HG03064 (cell line): ENCODE results near the gene PCSK9.
"Not testable (repeated sequence)": the region's sequence is repeated elsewhere in the genome, so short reads cannot be mapped to it uniquely, and the experiment has no call there.

Experiments
- ATAC-seq: cut with Tn5 transposase; IDR thresholded peaks from one replicate; pipeline ENCODE4 v1.9.1; 2021; ENCODE audit warnings: low read depth; ENCODE audit not compliant: unreplicated experiment

The PCSK9 gene

GRCh38 chr1:55073187-55073916, 34.0 kb downstream of the PCSK9 start:
- ATAC-seq: no peak

GRCh38 chr1:55074455-55074854, 35.1 kb downstream of the PCSK9 start:
- no peak for ATAC-seq

- ATAC-seq: no peak
Measured at GRCh38 chr1:55076356-55076755, 37.0 kb downstream of the PCSK9 start.

- ATAC-seq: no peak
Measured at GRCh38 chr1:55078470-55078869, 39.1 kb downstream of the PCSK9 start.

- no peak for ATAC-seq
Measured at GRCh38 chr1:55079651-55080050, 40.3 kb downstream of the PCSK9 start.

- ATAC-seq: no peak
Measured at GRCh38 chr1:55081188-55081904, 42.0 kb downstream of the PCSK9 start.

- ATAC-seq: no peak
Measured at GRCh38 chr1:55081905-55082296, 42.6 kb downstream of the PCSK9 start.

- ATAC-seq: no peak
Measured at GRCh38 chr1:55084257-55084656, 44.9 kb downstream of the PCSK9 start.

- no peak for ATAC-seq
Measured at GRCh38 chr1:55087439-55087838, 48.1 kb downstream of the PCSK9 start.

- no peak for ATAC-seq
Measured at GRCh38 chr1:55088413-55088812, 49.1 kb downstream of the PCSK9 start.

GRCh38 chr1:55089683-55090082, 50.3 kb downstream of the PCSK9 start:
- ATAC-seq: no peak

GRCh38 chr1:55092475-55092874, 53.1 kb downstream of the PCSK9 start:
- ATAC-seq: no peak

- no peak for ATAC-seq
Measured at GRCh38 chr1:55095095-55095494, 55.7 kb downstream of the PCSK9 start.

- ATAC-seq: no peak
Measured at GRCh38 chr1:55103891-55104290, 64.5 kb downstream of the PCSK9 start.

GRCh38 chr1:55107101-55107500, 67.8 kb downstream of the PCSK9 start:
- ATAC-seq: no peak

- not testable (repeated sequence) for ATAC-seq
Measured at GRCh38 chr1:55109005-55109404, 69.7 kb downstream of the PCSK9 start.
